Erythroblast (primary cell): ENCODE results near the gene CCDC154.

Experiments used
- GATA1 ChIP-seq: IDR thresholded peaks from 2 replicates; pipeline ENCODE4 v1.6.1; 2011; ENCODE audit warnings: low read depth, mild to moderate bottlenecking, control low read depth, low read length, moderate library complexity
- POLR2A ChIP-seq: IDR thresholded peaks from 2 replicates; pipeline ENCODE4 v1.6.1; 2011; ENCODE audit warnings: mild to moderate bottlenecking, low read length

DNA sequence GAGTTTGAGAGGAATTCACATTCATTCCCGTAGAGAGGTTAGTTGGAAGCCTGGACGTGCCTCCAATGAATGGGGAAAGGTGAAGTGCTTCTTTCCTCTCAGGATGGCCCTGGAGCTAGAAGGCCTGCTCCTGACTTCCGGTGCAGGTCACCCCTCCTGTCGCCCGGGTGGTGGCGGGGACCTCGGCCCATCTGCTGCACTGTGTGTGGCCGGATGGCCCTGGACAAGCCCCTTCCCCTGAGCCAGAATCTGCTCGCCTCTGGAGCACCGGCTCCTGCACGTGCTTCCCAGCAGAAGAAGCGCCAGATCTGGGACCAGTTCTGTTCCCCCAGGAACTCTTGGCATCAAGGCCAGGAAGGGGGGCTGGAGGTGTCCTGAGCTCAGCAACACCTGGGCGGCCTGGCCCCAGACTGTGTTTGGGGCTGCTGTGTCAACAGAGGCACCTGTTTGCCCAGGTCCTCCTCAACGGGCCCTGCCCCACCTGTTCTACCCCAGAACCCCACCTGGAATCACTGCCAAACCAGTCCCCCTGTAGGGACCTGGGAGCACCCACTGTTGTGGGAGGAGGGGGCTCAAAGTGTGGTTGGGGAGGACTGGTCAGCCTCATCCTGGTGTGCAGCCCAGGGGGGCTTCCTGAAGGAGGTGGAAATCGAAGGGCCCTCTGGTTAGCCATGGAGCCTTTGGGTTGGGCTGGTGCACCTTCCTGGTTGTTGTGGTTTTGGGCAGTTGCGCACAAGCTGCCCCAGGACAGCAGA is 18.6 kb downstream of the CCDC154 start:
- TF ChIP-seq POLR2A (no peak), GATA1 (no peak)
